Effector memory CD4-positive, alpha-beta T cell (primary cell): Measurements from ENCODE around the gene PCDH11X.
"Not testable (repeated sequence)": the region's sequence is repeated elsewhere in the genome, so short reads cannot be mapped to it uniquely, and the experiment has no call there.

Experiments
- DNase-seq, 3 donors: peaks; one replicate each; pipeline ENCODE4 v3.0.0-alpha.2; 2020
- H3K27ac ChIP-seq: 2 replicates; pipeline ENCODE4 v1.7.0; 2013; ENCODE audit warnings: mild to moderate bottlenecking, low read length, moderate library complexity; ENCODE audit not compliant: insufficient read depth, poor library complexity, severe bottlenecking
- H3K27me3 ChIP-seq: replicated peaks from 2 replicates; pipeline ENCODE4 v1.7.0; 2013; ENCODE audit warnings: mild to moderate bottlenecking, low read length; ENCODE audit not compliant: insufficient read depth, control insufficient read depth, poor library complexity, severe bottlenecking
- H3K36me3 ChIP-seq: 2 replicates; pipeline ENCODE4 v1.7.0; 2013; ENCODE audit warnings: mild to moderate bottlenecking, low read length, moderate library complexity; ENCODE audit not compliant: control insufficient read depth, insufficient read depth
- H3K4me1 ChIP-seq: 2 replicates; pipeline ENCODE4 v1.7.0; 2013; ENCODE audit warnings: low read length, mild to moderate bottlenecking; ENCODE audit not compliant: control insufficient read depth, insufficient read depth, poor library complexity, severe bottlenecking
- H3K4me3 ChIP-seq: 2 replicates; pipeline ENCODE4 v1.7.0; 2013; ENCODE audit warnings: low read length, low read depth, mild to moderate bottlenecking; ENCODE audit not compliant: insufficient read depth, poor library complexity, severe bottlenecking
- H3K9me3 ChIP-seq: 2 replicates; pipeline ENCODE4 v1.7.0; 2013; ENCODE audit warnings: mild to moderate bottlenecking, low read length, moderate library complexity; ENCODE audit not compliant: control insufficient read depth
- total RNA-seq, 3 donors: gene quantifications; one replicate each; lab custom pipeline; 2026; lab: John Stamatoyannopoulos, UW

Gene PCDH11X
- 0 reads per million in 3 donors for total RNA-seq

GRCh38 chrX:91779135-91779534 lies at the start of gene PCDH11X:
PCDH11X (plus strand) TSS chrX:91779375; CDS start chrX:91835505, 56,130 bp downstream.
- DNase-seq, result peak in 1 of 3 donors; percentile 0
- not testable (repeated sequence) for H3K36me3 ChIP-seq, H3K27me3 ChIP-seq, H3K4me1 ChIP-seq, H3K9me3 ChIP-seq, H3K4me3 ChIP-seq, H3K27ac ChIP-seq

GRCh38 chrX:91747446-91747845 lies 31.7 kb upstream of the PCDH11X start:
- H3K4me1 ChIP-seq, H3K9me3 ChIP-seq, H3K4me3 ChIP-seq, H3K27ac ChIP-seq, H3K36me3 ChIP-seq, DNase-seq, H3K27me3 ChIP-seq: not testable (repeated sequence)

GRCh38 chrX:91753022-91753421 lies 26.2 kb upstream of the PCDH11X start:
- H3K4me1 ChIP-seq, H3K4me3 ChIP-seq, H3K9me3 ChIP-seq, DNase-seq, H3K27ac ChIP-seq, H3K36me3 ChIP-seq, H3K27me3 ChIP-seq: not testable (repeated sequence)

GRCh38 chrX:91770619-91771488 lies 8.3 kb upstream of the PCDH11X start:
- H3K27ac ChIP-seq, H3K4me3 ChIP-seq, H3K4me1 ChIP-seq, H3K36me3 ChIP-seq, H3K27me3 ChIP-seq, H3K9me3 ChIP-seq, DNase-seq: not testable (repeated sequence)

GRCh38 chrX:91773943-91774342 lies 5.2 kb upstream of the PCDH11X start:
- H3K4me1 ChIP-seq, H3K27ac ChIP-seq, H3K9me3 ChIP-seq, H3K27me3 ChIP-seq, H3K4me3 ChIP-seq, H3K36me3 ChIP-seq, DNase-seq: not testable (repeated sequence)

- not testable (repeated sequence) for H3K27ac ChIP-seq, DNase-seq, H3K4me3 ChIP-seq, H3K36me3 ChIP-seq, H3K9me3 ChIP-seq, H3K4me1 ChIP-seq, H3K27me3 ChIP-seq
Observed at GRCh38 chrX:91780008-91780407, 833 bp downstream of the PCDH11X start.

- not testable (repeated sequence) for H3K4me1 ChIP-seq, DNase-seq, H3K4me3 ChIP-seq, H3K36me3 ChIP-seq, H3K27ac ChIP-seq, H3K27me3 ChIP-seq, H3K9me3 ChIP-seq
Observed at GRCh38 chrX:91780698-91781097, 1.5 kb downstream of the PCDH11X start.

GRCh38 chrX:91781553-91782298 lies 2.6 kb downstream of the PCDH11X start:
- DNase-seq, H3K4me1 ChIP-seq, H3K27ac ChIP-seq, H3K36me3 ChIP-seq, H3K27me3 ChIP-seq, H3K4me3 ChIP-seq, H3K9me3 ChIP-seq: not testable (repeated sequence)

GRCh38 chrX:91782825-91783224 lies 3.6 kb downstream of the PCDH11X start:
- not testable (repeated sequence) for H3K4me3 ChIP-seq, H3K27ac ChIP-seq, H3K36me3 ChIP-seq, H3K4me1 ChIP-seq, DNase-seq, H3K27me3 ChIP-seq, H3K9me3 ChIP-seq

- not testable (repeated sequence) for H3K9me3 ChIP-seq
Observed at GRCh38 chrX:91817537-91817936, 38.4 kb downstream of the PCDH11X start.

More at GRCh38 chrX:91817537-91817936, 38.4 kb downstream of the PCDH11X start:
- not testable (repeated sequence) for H3K4me1 ChIP-seq, DNase-seq, H3K4me3 ChIP-seq, H3K36me3 ChIP-seq, H3K27ac ChIP-seq, H3K27me3 ChIP-seq
